ENCODE data around the gene SQSTM1. TPM values are rescaled to one million over a fixed set of nuclear protein-coding genes. Genes with fewer than 3 reads are reported as not detected.

Gene SQSTM1
- total RNA-seq, 1 experiment from 2014 or later, result 985 TPM

DNA sequence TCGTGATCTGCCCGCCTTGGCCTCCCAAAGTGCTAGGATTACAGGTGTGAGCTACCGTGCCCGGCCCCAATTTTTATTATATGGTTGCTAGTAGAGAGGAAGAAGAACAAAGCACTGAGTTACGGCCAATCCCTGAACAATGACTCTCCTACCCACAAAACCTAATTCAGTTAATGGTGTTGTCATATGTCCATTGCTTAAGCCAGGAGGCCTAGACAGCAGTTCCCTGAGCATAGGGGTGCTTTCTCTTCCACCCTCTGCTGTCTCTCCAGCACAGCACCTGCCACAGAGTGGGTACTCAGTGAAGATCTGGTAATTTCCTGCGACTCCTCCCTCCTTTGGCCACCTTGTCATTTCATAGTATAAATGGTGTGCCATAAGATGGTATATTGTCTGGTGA, 48.4 kb upstream of the SQSTM1 start:
- no TSS peak for BruUV-seq (replicated peaks)
- POLR2A ChIA-PET, result no interaction called here
- Histone ChIP-seq H3K4me3 (ENCODE audit: low read depth in 2 of 2, low read length in 2 of 2) (no peak overlapping the region), H3K9me3 (ENCODE audit: control insufficient read depth, insufficient read depth, low read depth, low read length) (no peaks in the 10 kb centered on the region), H3K27me3 (ENCODE audit: control insufficient read depth, insufficient read depth, low read length) (no peaks in the 10 kb centered on the region), H3K4me1 (ENCODE audit: control insufficient read depth, insufficient read depth, low read length) (no peaks in the 10 kb centered on the region), H3K27ac (ENCODE audit: low read length) (no peak overlapping the region), H3K36me3 (ENCODE audit: control insufficient read depth, insufficient read depth, low read length) (peaks cover 5% of the 10 kb centered on the region)
- ATAC-seq, result no peak
- no peak for DNase-seq (ENCODE audit: low read depth, low spot score)
- in situ Hi-C loops (cut with HindIII; ENCODE audit: low pct_unique_long_range_greater_than_20kb, low sequenced_read_pairs), result no loop called here
- no peak for TF ChIP-seq REST (IDR thresholded peaks at IDR 0.05; ENCODE audit: insufficient read depth in 1 of 2, low read depth in 2 of 2, low read length in 1 of 2)
- no peak for TF ChIP-seq TCF7L2 (IDR thresholded peaks at IDR 0.05; ENCODE audit: low read depth, low read length)
- no peak for TF ChIP-seq SIN3A (IDR thresholded peaks at IDR 0.05; ENCODE audit: borderline replicate concordance, insufficient read depth, low read depth, low read length)
- TF ChIP-seq CTCF (IDR thresholded peaks at IDR 0.05), result no peak
- TF ChIP-seq POLR2AphosphoS5 (IDR thresholded peaks at IDR 0.05; ENCODE audit: low read depth, low read length), result no peak
- intact Hi-C loops (cut with micrococcal nuclease; ENCODE audit: unreplicated experiment), result no loop called here
- CTCF ChIA-PET, result no interaction called here

- Histone ChIP-seq H3K9me3 (ENCODE audit: control insufficient read depth, insufficient read depth, low read depth, low read length) (no peaks in the 10 kb centered on the region), H3K27me3 (ENCODE audit: control insufficient read depth, insufficient read depth, low read length) (no peaks in the 10 kb centered on the region), H3K4me3 (ENCODE audit: low read depth in 2 of 2, low read length in 2 of 2) (no peak overlapping the region), H3K4me1 (ENCODE audit: control insufficient read depth, insufficient read depth, low read length) (no peaks in the 10 kb centered on the region), H3K27ac (ENCODE audit: low read length) (no peak overlapping the region), H3K36me3 (ENCODE audit: control insufficient read depth, insufficient read depth, low read length) (peaks cover 5% of the 10 kb centered on the region; the same call in 1 of the 2 replicates)
- ATAC-seq (no peak), DNase-seq (ENCODE audit: low read depth, low spot score) (no peak)
- in situ Hi-C loops (cut with HindIII; ENCODE audit: low pct_unique_long_range_greater_than_20kb, low sequenced_read_pairs) (no loop called here), intact Hi-C loops (cut with micrococcal nuclease; ENCODE audit: unreplicated experiment) (no loop called here)
- TF ChIP-seq REST (IDR thresholded peaks at IDR 0.05; ENCODE audit: insufficient read depth in 1 of 2, low read depth in 2 of 2, low read length in 1 of 2) (no peak), SIN3A (IDR thresholded peaks at IDR 0.05; ENCODE audit: borderline replicate concordance, insufficient read depth, low read depth, low read length) (no peak)
- BruUV-seq (replicated peaks), result no TSS peak
- ChIA-PET CTCF (interaction anchor here (1.2 kb wide), 1 partner anchor 10 kb away, joined by 4 read pairs; no protein-coding TSS in a partner anchor), POLR2A (no interaction called here)
Observed at GRCh38 chr5:179773686-179774040, 47.0 kb upstream of the SQSTM1 start.

Measured in Panc1 (cell line).